Measurements from ENCODE around the gene DDX51.
"Not testable (repeated sequence)": the region's sequence is repeated elsewhere in the genome, so short reads cannot be mapped to it uniquely, and the experiment has no call there.

The DDX51 gene

GRCh38 chr12:132140918-132141841 is 2.9 kb downstream of the DDX51 start:
- DNase-seq (ENCODE audit: low read depth in 2 of 2): no peak

GRCh38 chr12:132140501-132140900 is 3.6 kb downstream of the DDX51 start:
- DNase-seq (ENCODE audit: low read depth in 2 of 2): no peak

GRCh38 chr12:132139912-132140311 is 4.2 kb downstream of the DDX51 start:
- DNase-seq (ENCODE audit: low read depth in 2 of 2): no peak

- DNase-seq (ENCODE audit: low read depth in 2 of 2): no peak
These were observed 4.9 kb downstream of the DDX51 start for GRCh38 chr12:132138941-132139871.

GRCh38 chr12:132137483-132138125 is 6.5 kb downstream of the DDX51 start:
- DNase-seq (ENCODE audit: low read depth in 2 of 2): no peak

- not testable (repeated sequence) for DNase-seq (ENCODE audit: low read depth in 2 of 2)
These were observed 7.9 kb downstream of the DDX51 start for GRCh38 chr12:132136226-132136625.

GRCh38 chr12:132134653-132135183 is 9.4 kb downstream of the DDX51 start:
- not testable (repeated sequence) for DNase-seq (ENCODE audit: low read depth in 2 of 2)

GRCh38 chr12:132133952-132134652 is 10.0 kb downstream of the DDX51 start:
- no peak for DNase-seq (ENCODE audit: low read depth in 2 of 2)

- DNase-seq (ENCODE audit: low read depth in 2 of 2): no peak
These were observed 11.3 kb downstream of the DDX51 start for GRCh38 chr12:132132609-132133430.

- DNase-seq (ENCODE audit: low read depth in 2 of 2): no peak
These were observed 12.2 kb downstream of the DDX51 start for GRCh38 chr12:132131952-132132351.

GRCh38 chr12:132131229-132131628 is 12.9 kb downstream of the DDX51 start:
- no peak for DNase-seq (ENCODE audit: low read depth in 2 of 2)

GRCh38 chr12:132130690-132131089 is 13.4 kb downstream of the DDX51 start:
- no peak for DNase-seq (ENCODE audit: low read depth in 2 of 2)

GRCh38 chr12:132129007-132129406 is 15.1 kb downstream of the DDX51 start:
- no peak for DNase-seq (ENCODE audit: low read depth in 2 of 2)

GRCh38 chr12:132127041-132127440 is 17.1 kb downstream of the DDX51 start:
- no peak for DNase-seq (ENCODE audit: low read depth in 2 of 2)

GRCh38 chr12:132125736-132126135 is 18.4 kb downstream of the DDX51 start:
- DNase-seq (ENCODE audit: low read depth in 2 of 2): no peak

GRCh38 chr12:132124766-132125425 is 19.2 kb downstream of the DDX51 start:
- no peak for DNase-seq (ENCODE audit: low read depth in 2 of 2)

GRCh38 chr12:132123970-132124765 is 20.0 kb downstream of the DDX51 start:
- no peak for DNase-seq (ENCODE audit: low read depth in 2 of 2)

GRCh38 chr12:132121283-132121682 is 22.8 kb downstream of the DDX51 start:
- no peak for DNase-seq (ENCODE audit: low read depth in 2 of 2)

GRCh38 chr12:132118876-132119275 is 25.2 kb downstream of the DDX51 start:
- no peak for DNase-seq (ENCODE audit: low read depth in 2 of 2)

Measured in fibroblast of skin of left biceps (primary cell).